Cortex of kidney (tissue), 1 donor: Measurements from ENCODE around the gene ARHGEF1.
"Not testable (repeated sequence)": the region's sequence is repeated elsewhere in the genome, so short reads cannot be mapped to it uniquely, and the experiment has no call there.

Source experiments
- DNase-seq: peaks from one replicate; lab custom pipeline; 2025; lab: John Stamatoyannopoulos, UW

The ARHGEF1 gene

GRCh38 chr19:41905273-41906002 lies 22.5 kb downstream of the ARHGEF1 start:
- no peak for DNase-seq

GRCh38 chr19:41906271-41906670 lies 23.3 kb downstream of the ARHGEF1 start:
- DNase-seq, result no peak

- no peak for DNase-seq
These were observed 24.1 kb downstream of the ARHGEF1 start for GRCh38 chr19:41906916-41907680.

GRCh38 chr19:41907994-41908615 lies 25.1 kb downstream of the ARHGEF1 start:
- no peak for DNase-seq

GRCh38 chr19:41908724-41909464 lies 25.9 kb downstream of the ARHGEF1 start:
- no peak for DNase-seq

GRCh38 chr19:41909706-41910105 lies 26.7 kb downstream of the ARHGEF1 start:
- no peak for DNase-seq

- no peak for DNase-seq
These were observed 27.4 kb downstream of the ARHGEF1 start for GRCh38 chr19:41910240-41910991.

GRCh38 chr19:41910992-41911888 lies 28.3 kb downstream of the ARHGEF1 start:
- DNase-seq, result no peak

- no peak for DNase-seq
These were observed 29.1 kb downstream of the ARHGEF1 start for GRCh38 chr19:41911889-41912731.

GRCh38 chr19:41912899-41913537 lies 30.0 kb downstream of the ARHGEF1 start:
- no peak for DNase-seq

GRCh38 chr19:41913538-41914423 lies 30.8 kb downstream of the ARHGEF1 start:
- no peak for DNase-seq

GRCh38 chr19:41914424-41914834 lies 31.4 kb downstream of the ARHGEF1 start:
- DNase-seq, result not testable (repeated sequence)

GRCh38 chr19:41915021-41915775 lies 32.2 kb downstream of the ARHGEF1 start:
- no peak for DNase-seq

- DNase-seq, result no peak
These were observed 32.9 kb downstream of the ARHGEF1 start for GRCh38 chr19:41915776-41916414.

- no peak for DNase-seq
These were observed 34.7 kb downstream of the ARHGEF1 start for GRCh38 chr19:41917676-41918075.

- DNase-seq, result no peak
These were observed 35.1 kb downstream of the ARHGEF1 start for GRCh38 chr19:41918095-41918494.
